Brain microvascular endothelial cell (primary cell): ENCODE results near the gene NUDT9.
"Not testable (repeated sequence)": the region's sequence is repeated elsewhere in the genome, so short reads cannot be mapped to it uniquely, and the experiment has no call there.

Experiments used
- DNase-seq: peaks from one replicate; pipeline ENCODE4 v3.0.0-alpha.2; 2020
- H3K27ac ChIP-seq: fragments of 250-450 bp; sonication (Bioruptor Pico); 2 replicates; pipeline ENCODE4 v1.5.1; 2020; ENCODE audit warnings: mild to moderate bottlenecking, moderate library complexity
- H3K27me3 ChIP-seq: fragments of 250-450 bp; sonication (Bioruptor Pico); replicated peaks from 2 replicates; pipeline ENCODE4 v1.5.1; 2020; ENCODE audit warnings: mild to moderate bottlenecking
- H3K36me3 ChIP-seq: fragments of 250-450 bp; sonication (Bioruptor Pico); replicated peaks from 2 replicates; pipeline ENCODE4 v1.5.1; 2020; ENCODE audit warnings: mild to moderate bottlenecking
- H3K4me3 ChIP-seq: 2 replicates; pipeline ENCODE4 v1.5.1; 2011; ENCODE audit warnings: low read depth, mild to moderate bottlenecking, control low read depth, low read length, moderate library complexity
- in situ Hi-C: cut with HindIII; loops from 2 replicates; pipeline ENCODE4 v1.10.0; 2017; ENCODE audit warnings: low sequenced_read_pairs, low pct_ligation_motif_present
- TF ChIP-seq, protein P1 (sequence below): IDR thresholded peaks from 2 replicates; pipeline ENCODE4 v1.5.1; 2011; ENCODE audit warnings: low read depth, mild to moderate bottlenecking, moderate library complexity, low read length, control low read depth, inconsistent platforms; ENCODE audit errors: missing control alignments

NUDT9 gene

GRCh38 chr4:87481377-87481776, 59.0 kb downstream of the NUDT9 start:
- Histone ChIP-seq H3K36me3 (no peaks in the 10 kb centered on the region), H3K27me3 (no peaks in the 10 kb centered on the region), H3K27ac (no peak overlapping the region), H3K4me3 (no peak overlapping the region)
- in situ Hi-C loops: no loop called here
- TF ChIP-seq, protein P1, sequence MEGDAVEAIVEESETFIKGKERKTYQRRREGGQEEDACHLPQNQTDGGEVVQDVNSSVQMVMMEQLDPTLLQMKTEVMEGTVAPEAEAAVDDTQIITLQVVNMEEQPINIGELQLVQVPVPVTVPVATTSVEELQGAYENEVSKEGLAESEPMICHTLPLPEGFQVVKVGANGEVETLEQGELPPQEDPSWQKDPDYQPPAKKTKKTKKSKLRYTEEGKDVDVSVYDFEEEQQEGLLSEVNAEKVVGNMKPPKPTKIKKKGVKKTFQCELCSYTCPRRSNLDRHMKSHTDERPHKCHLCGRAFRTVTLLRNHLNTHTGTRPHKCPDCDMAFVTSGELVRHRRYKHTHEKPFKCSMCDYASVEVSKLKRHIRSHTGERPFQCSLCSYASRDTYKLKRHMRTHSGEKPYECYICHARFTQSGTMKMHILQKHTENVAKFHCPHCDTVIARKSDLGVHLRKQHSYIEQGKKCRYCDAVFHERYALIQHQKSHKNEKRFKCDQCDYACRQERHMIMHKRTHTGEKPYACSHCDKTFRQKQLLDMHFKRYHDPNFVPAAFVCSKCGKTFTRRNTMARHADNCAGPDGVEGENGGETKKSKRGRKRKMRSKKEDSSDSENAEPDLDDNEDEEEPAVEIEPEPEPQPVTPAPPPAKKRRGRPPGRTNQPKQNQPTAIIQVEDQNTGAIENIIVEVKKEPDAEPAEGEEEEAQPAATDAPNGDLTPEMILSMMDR: no peak
- no peak for DNase-seq

- H3K27ac ChIP-seq, H3K36me3 ChIP-seq, DNase-seq, H3K4me3 ChIP-seq, H3K27me3 ChIP-seq, in situ Hi-C loops: not testable (repeated sequence)
Measured at GRCh38 chr4:87483247-87483646, 60.9 kb downstream of the NUDT9 start.

DNA sequence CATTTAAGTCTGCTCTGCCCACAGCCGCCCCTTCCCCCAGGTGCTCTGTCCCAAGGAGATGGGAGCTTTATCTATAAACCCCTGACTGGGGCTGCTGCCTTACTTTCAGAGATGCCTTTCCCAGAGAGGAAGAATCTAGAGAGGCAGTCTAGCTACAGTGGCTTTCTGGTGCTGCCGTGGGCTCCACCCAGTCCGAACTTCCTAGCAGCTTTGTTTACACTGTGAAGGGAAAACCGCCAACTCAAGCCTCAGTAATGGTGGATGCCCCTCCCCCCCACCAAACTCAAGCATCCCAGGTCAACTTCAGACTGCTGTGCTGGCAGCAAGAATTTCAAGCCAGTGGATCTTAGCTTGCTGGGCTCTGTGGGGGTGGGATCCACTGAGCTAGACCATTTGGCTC, 66.3 kb downstream of the NUDT9 start:
- H3K4me3 ChIP-seq, DNase-seq, in situ Hi-C loops, H3K27me3 ChIP-seq, H3K27ac ChIP-seq, H3K36me3 ChIP-seq: not testable (repeated sequence)

DNA sequence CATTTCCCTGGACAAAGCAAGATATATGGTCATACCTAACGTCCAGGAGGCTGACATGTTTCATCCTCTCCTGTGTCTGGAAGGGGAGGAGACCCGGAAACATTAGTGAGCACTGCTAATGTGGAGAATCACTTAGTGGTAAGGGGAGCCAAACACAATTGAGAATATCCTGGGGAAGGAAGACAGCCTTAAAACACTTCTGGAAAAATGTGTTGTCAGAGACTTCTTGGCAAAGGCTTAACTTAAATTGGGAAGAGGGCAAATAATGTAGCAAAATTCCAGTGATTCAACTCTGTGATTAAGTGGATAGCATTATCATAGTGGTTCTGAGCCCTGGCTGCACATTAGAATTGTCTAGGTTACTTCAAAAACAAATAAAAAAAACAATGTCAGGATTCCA, 67.3 kb downstream of the NUDT9 start:
- H3K27ac ChIP-seq: no peak overlapping the region
- in situ Hi-C loops: no loop called here
- DNase-seq: no peak
- H3K36me3 ChIP-seq: no peaks in the 10 kb centered on the region
- no peak overlapping the region for H3K4me3 ChIP-seq
- H3K27me3 ChIP-seq: no peaks in the 10 kb centered on the region
- TF ChIP-seq, protein P1: no peak

DNA sequence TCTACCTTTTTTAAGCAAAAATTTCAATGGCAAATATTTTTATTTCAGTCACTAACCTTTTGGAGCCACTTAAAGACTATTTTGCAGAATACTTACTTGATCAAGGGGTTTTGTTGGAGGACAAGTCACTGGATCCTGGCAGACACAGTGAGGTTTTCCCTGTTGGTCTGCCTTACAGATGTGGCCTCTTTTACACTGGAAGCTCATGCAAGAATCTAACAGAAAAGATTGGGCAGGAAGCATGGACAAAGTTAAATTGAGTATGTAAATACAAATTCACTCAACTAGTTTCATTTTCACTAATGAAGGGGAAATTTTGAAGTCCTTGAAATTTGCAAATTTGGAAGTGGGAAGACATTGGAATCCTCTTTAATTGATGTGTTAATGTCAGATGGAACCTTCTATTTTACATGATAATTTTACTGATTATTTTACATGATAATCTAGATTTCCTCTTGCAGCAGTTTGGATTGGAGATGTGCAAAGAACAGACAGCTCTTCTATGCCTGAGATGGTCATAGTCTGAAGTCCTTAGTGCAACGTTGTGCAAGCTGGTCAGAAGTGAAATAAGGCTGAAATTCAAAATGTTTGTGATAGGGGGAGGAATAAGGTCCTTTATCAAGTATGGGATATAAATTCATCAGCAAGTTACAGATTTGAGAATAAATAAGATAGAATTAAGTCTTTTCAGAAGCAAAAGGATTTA, 68.4 kb downstream of the NUDT9 start:
- in situ Hi-C loops: no loop called here

GRCh38 chr4:87491436-87491835, 69.1 kb downstream of the NUDT9 start:
- in situ Hi-C loops: no loop called here
- Histone ChIP-seq H3K4me3 (no peak overlapping the region), H3K36me3 (no peaks in the 10 kb centered on the region), H3K27me3 (no peaks in the 10 kb centered on the region), H3K27ac (no peak overlapping the region)
- TF ChIP-seq, protein P1: no peak
- DNase-seq: no peak

More for the DNA sequence above, 68.4 kb downstream of the NUDT9 start:
- Histone ChIP-seq H3K36me3 (no peaks in the 10 kb centered on the region), H3K27ac (no peak overlapping the region), H3K4me3 (no peak overlapping the region), H3K27me3 (no peaks in the 10 kb centered on the region)
- TF ChIP-seq, protein P1: no peak
- DNase-seq: no peak

DNA sequence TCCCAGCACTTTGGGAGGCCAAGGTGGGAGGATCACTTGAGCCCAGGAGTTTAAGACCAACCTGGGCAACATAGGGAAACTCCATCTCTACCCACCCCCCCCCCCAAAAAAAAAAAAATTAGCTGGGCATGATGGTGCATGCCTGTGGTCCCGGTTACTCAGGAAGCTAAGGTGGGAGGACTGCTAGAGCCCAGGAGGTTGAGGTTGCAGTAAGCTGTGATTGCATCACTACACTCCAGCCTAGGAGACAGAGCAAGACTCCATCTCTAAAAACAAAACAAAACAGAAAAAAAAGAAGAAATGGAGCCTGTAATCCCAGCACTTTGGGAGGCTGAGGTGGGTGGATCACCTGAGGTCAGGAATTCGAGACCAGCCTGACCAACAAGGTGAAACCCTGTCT, 69.5 kb downstream of the NUDT9 start:
- H3K4me3 ChIP-seq, H3K36me3 ChIP-seq, in situ Hi-C loops, H3K27me3 ChIP-seq, DNase-seq, H3K27ac ChIP-seq: not testable (repeated sequence)
